NCI-H1417 (cell line): ENCODE results near the gene GRM8.

Experiments
- DNase-seq, 3 experiments: peaks; one replicate each; lab custom pipeline; 2025; lab: John Stamatoyannopoulos, UW

The GRM8 gene

GRCh38 chr7:126667742-126668366 lies 584.9 kb downstream of the GRM8 start:
- no peak for DNase-seq

- peak in 1 of 3 experiments; percentile 31 for DNase-seq
These were observed 589.9 kb downstream of the GRM8 start for GRCh38 chr7:126662856-126663255.

- no peak for DNase-seq
These were observed 593.6 kb downstream of the GRM8 start for GRCh38 chr7:126659124-126659523.

GRCh38 chr7:126658684-126659083 lies 594.1 kb downstream of the GRM8 start:
- no peak for DNase-seq

- peak in 1 of 3 experiments; percentile 15 for DNase-seq
These were observed 595.0 kb downstream of the GRM8 start for GRCh38 chr7:126657599-126658358.

GRCh38 chr7:126657137-126657536 lies 595.6 kb downstream of the GRM8 start:
- no peak for DNase-seq

- no peak for DNase-seq
These were observed 596.6 kb downstream of the GRM8 start for GRCh38 chr7:126656165-126656564.

- no peak for DNase-seq
These were observed 615.2 kb downstream of the GRM8 start for GRCh38 chr7:126637538-126637937.

GRCh38 chr7:126635545-126635944 lies 617.2 kb downstream of the GRM8 start:
- peak; percentile 17 to 81 (median 52) for DNase-seq

GRCh38 chr7:126608339-126608776 lies 644.4 kb downstream of the GRM8 start:
- DNase-seq = peak in 1 of 3 experiments; percentile 24

GRCh38 chr7:126606331-126606730 lies 646.4 kb downstream of the GRM8 start:
- peak in 1 of 3 experiments; percentile 34 for DNase-seq

- peak in 2 of 3 experiments; percentile 34 to 76 for DNase-seq
These were observed 647.2 kb downstream of the GRM8 start for GRCh38 chr7:126605553-126605952.

GRCh38 chr7:126605056-126605455 lies 647.7 kb downstream of the GRM8 start:
- DNase-seq = peak in 2 of 3 experiments; percentile 45 to 92

- peak in 1 of 3 experiments; percentile 37 for DNase-seq
These were observed 663.6 kb downstream of the GRM8 start for GRCh38 chr7:126589068-126589684.

- DNase-seq = peak; percentile 46 to 92 (median 81)
These were observed 674.4 kb downstream of the GRM8 start for GRCh38 chr7:126578338-126578737.

- DNase-seq = peak in 1 of 3 experiments; percentile 20
These were observed 678.2 kb downstream of the GRM8 start for GRCh38 chr7:126574276-126575250.

GRCh38 chr7:126570845-126571244 lies 681.9 kb downstream of the GRM8 start:
- DNase-seq = no peak

GRCh38 chr7:126569402-126569801 lies 683.3 kb downstream of the GRM8 start:
- DNase-seq = peak; percentile 7 to 56 (median 37)

GRCh38 chr7:126557271-126557670 lies 695.5 kb downstream of the GRM8 start:
- no peak for DNase-seq

- DNase-seq = no peak
These were observed 711.3 kb downstream of the GRM8 start for GRCh38 chr7:126541406-126541805.

- peak; percentile 75 to 99 (median 94) for DNase-seq
These were observed 717.6 kb downstream of the GRM8 start for GRCh38 chr7:126535176-126535575.

- peak; percentile 82 to 98 (median 87) for DNase-seq
These were observed 719.0 kb downstream of the GRM8 start for GRCh38 chr7:126533715-126534114.
